Mononuclear cell (primary cell): Measurements from ENCODE around the gene CRISP1. TPM values are rescaled to one million over a fixed set of nuclear protein-coding genes. Genes with fewer than 3 reads are reported as not detected.

Experiments used
- H3K27me3 ChIP-seq: 2 replicates; pipeline ENCODE4 v1.6.0; 2011; ENCODE audit warnings: low read length, control low read depth; ENCODE audit not compliant: insufficient read depth
- H3K4me1 ChIP-seq: 2 replicates; pipeline ENCODE4 v1.5.1; 2011; ENCODE audit warnings: mild to moderate bottlenecking, low read length, control low read depth; ENCODE audit not compliant: insufficient read depth
- H3K4me3 ChIP-seq: 2 replicates; pipeline ENCODE4 v1.5.1; 2011; ENCODE audit warnings: mild to moderate bottlenecking, low read length, moderate library complexity
- H3K9me3 ChIP-seq: 2 replicates; pipeline ENCODE4 v1.5.1; 2011; ENCODE audit warnings: low read depth, mild to moderate bottlenecking, control low read depth, low read length
- total RNA-seq: library from RNA; depleted of rRNA; stranded (reverse); fragments of >200 nt; gene quantifications from one replicate; pipeline ENCODE4 v1.2.3, GENCODE V29; 2012

Gene CRISP1
- total RNA-seq, 1 donor, result not detected

DNA sequence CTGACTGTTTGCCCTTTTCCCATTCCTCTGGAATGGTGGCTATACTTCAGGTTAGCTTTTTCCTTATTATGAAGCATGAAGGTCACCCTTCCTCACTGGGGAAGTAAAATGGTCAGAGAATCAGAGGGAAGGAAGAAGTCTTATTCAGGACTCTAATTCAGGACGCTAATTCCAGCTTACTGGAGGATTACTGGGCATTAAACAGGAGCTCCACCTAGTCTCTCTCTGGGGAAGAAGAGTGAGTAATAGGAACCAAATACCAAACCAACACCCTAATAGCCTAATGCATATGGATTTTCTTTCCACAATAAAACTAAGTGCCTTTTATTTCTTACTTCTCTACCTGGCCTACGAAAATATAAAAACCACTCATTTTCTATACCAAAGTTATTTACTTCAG, 10.1 kb downstream of the CRISP1 start:
- Histone ChIP-seq H3K4me3 (no peak overlapping the region), H3K4me1 (no peaks in the 10 kb centered on the region), H3K9me3 (no peaks in the 10 kb centered on the region), H3K27me3 (no peaks in the 10 kb centered on the region)

DNA sequence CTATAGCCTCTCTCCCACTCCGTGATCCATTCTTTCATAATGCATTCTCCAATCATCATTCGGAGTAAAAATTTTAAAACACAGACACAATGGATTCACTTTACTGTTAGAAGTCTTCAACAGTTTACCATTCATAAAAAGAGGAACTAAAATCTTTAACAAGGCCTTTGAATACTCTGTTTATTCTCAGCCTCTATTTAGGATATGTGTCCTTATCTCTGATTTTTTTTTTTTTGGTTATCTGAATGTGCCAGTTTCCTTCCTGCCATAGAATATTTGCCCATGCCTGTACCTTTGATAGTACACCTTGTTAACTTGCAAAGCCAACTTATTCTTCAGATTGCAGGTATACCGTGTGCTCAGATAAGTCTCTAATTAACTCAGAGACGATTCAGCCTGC, 11.1 kb downstream of the CRISP1 start:
- Histone ChIP-seq H3K9me3 (no peaks in the 10 kb centered on the region), H3K4me3 (no peak overlapping the region), H3K27me3 (no peaks in the 10 kb centered on the region), H3K4me1 (no peaks in the 10 kb centered on the region)

DNA sequence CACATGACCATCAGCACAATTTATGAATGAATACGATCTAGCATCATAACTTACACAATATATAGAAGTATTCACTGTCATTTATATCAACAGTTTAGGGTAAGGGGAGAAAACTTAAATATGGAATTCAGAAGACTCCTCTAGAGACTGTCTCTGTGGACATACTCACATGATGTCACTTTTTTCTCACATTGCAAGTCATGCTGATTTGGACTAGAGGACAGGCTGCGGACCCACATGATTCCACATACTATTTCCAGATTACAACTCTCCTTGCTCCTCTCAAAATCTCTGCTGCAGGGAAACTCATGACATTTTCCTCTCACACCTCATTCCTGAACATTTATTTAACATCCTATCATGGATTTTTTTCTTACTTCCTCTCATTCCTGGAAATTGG, 13.4 kb downstream of the CRISP1 start:
- H3K4me3 ChIP-seq, result no peak overlapping the region
- H3K4me1 ChIP-seq, result no peaks in the 10 kb centered on the region
- no peaks in the 10 kb centered on the region for H3K27me3 ChIP-seq
- no peaks in the 10 kb centered on the region for H3K9me3 ChIP-seq

DNA sequence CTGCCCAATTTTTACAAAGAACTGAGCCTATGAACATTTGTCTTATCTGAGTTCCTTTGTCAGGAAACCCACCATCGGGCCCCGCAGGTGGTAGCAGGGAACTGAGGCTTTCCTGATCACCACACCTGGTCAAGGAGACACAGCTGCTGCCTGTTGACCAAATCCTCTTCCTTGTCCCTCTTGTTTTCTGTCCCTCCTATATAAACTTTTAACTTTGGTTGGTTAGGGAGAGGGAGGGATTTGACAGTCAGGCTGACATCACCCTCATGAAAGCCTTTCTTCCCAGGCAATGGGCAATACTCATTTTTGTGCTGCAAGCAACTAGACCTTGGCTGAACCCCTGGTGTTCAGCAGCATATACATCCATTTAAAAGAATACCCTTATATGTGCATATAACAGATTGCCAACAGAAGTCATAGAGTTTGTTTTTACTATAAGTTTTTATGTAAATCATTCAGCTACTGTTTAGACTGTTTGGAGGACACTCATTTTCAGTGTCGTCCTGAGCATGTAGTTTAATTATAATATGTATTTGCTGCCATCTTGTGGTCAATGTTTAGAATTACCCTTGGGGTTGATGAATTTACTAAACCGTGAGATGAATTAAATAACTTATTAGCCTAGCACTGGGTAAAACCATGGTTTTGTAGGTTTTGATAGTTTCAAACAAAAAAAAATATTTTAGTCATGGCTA, 17.0 kb downstream of the CRISP1 start:
- H3K4me1 ChIP-seq, result no peaks in the 10 kb centered on the region
- H3K4me3 ChIP-seq, result no peak overlapping the region
- H3K27me3 ChIP-seq, result no peaks in the 10 kb centered on the region
- no peaks in the 10 kb centered on the region for H3K9me3 ChIP-seq

DNA sequence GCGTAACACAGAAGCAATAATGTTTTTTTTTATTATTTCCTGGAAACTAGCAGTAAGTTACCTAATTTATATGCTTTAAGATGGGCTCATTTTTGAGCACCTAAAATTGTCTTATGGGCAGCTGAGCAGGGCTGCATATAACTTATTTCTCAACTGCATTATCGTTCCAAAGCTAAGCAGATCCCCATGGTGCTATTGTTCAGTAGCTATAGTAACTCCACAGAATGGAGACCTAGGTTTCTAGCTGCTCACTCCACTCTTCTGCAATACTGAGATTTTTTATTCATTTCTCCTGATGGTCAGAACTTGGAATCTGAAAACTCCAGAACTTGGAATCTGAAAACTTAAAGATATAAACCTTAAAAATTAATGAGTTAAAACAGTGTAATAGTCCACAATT, 18.7 kb downstream of the CRISP1 start:
- H3K9me3 ChIP-seq, result no peaks in the 10 kb centered on the region
- H3K27me3 ChIP-seq, result no peaks in the 10 kb centered on the region
- no peaks in the 10 kb centered on the region for H3K4me1 ChIP-seq
- H3K4me3 ChIP-seq, result no peak overlapping the region

DNA sequence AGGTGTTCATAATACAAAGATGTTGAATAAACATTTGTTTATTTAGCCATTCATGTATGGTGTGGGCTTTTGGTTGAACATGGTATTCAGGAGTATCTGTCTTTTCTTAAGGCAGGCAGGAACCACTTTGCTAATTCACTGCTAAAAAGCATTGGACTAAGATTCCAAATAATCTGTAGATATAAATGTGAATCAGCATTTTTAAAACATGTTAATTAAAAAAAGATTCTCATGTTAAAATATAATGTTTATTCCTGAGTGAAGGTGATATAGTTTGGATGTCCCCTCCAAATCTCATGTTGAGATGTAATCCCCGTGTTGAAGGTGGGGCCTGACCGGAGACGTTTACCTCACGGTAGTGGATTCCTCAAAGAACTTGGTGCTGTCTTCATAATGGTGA, 19.3 kb downstream of the CRISP1 start:
- Histone ChIP-seq H3K27me3 (no peaks in the 10 kb centered on the region), H3K4me1 (no peaks in the 10 kb centered on the region), H3K9me3 (no peaks in the 10 kb centered on the region), H3K4me3 (no peak overlapping the region)

DNA sequence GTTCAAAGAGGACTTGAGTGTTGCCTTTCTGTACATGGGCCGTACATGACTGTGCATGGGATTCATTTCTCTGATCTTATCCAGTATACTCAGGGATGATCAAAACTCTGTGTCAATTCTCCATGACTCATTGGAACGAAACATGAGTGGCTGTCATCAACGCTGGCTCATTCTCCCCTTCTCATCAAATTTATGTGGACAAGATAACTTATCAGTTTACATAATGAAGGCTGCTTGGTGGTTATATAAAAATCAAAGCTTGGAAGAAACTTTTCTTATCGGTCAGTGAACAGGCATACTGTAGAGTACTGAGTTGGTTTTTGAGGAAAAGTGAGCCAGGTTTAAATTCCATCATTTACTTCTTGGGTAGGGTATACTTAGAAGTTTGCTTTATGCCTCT, 24.9 kb downstream of the CRISP1 start:
- Histone ChIP-seq H3K9me3 (no peaks in the 10 kb centered on the region), H3K27me3 (no peaks in the 10 kb centered on the region)

DNA sequence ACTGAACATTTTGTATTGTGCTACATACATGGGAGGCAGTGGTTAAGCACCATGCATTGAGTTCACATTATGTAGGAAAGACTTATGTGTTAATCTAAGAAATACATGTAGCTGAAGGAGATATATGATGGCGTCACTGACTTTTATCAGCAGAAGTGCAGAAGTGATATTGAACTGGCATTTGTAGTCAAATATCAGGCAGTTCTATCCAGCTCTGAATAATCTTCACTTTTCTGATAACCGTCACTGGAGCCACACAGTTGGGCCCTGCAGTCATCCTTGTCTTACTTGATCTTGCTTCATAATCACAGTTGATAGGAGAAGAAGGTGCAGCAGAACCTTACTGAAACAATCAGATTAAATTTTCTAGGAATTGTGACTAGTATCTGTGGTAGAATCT, 26.4 kb downstream of the CRISP1 start:
- no peaks in the 10 kb centered on the region for H3K4me1 ChIP-seq
- no peaks in the 10 kb centered on the region for H3K9me3 ChIP-seq
- H3K4me3 ChIP-seq, result no peak overlapping the region

More for the DNA sequence above, 24.9 kb downstream of the CRISP1 start:
- Histone ChIP-seq H3K4me3 (no peak overlapping the region), H3K4me1 (no peaks in the 10 kb centered on the region)

DNA sequence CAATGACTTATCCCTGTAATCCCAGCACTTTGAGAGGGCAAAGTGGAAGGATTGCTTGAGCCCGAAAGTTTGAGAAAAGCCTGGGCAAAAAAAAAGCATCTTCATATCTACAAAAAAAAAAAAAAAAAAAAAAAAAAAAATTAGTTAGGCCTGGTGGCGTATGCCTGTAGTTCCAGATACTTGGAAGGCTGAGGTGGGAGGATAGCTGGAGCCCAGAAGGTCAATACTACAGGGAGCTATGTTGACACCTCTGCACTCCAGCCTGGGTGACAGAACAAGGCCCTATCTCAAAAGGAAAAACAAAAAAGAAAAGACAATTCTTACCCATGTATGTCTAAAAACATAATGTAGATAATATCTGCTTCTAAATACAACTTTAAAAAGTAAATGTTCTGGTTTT, 27.2 kb downstream of the CRISP1 start:
- Histone ChIP-seq H3K27me3 (no peaks in the 10 kb centered on the region), H3K4me1 (no peaks in the 10 kb centered on the region), H3K4me3 (no peak overlapping the region), H3K9me3 (no peaks in the 10 kb centered on the region)

More for the DNA sequence above, 26.4 kb downstream of the CRISP1 start:
- no peaks in the 10 kb centered on the region for H3K27me3 ChIP-seq

DNA sequence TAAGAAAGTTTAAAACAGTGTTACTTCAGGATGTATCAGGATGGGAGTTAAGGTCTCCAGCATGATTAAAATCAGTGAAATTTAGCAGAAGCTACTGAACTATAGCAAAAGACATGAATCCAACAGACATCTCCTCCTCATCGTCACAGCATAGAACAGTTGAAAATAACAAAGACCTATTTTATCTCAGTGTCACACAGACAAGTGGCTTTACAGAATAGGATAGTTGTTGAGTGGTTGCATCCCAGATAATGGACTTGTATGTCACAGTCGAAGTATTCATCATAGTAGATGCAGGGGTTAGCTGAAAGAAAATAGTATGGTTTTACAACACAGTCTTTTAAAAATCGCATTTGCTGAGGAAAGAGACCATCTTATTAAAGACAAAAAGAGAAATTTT, 31.2 kb downstream of the CRISP1 start:
- no peaks in the 10 kb centered on the region for H3K4me1 ChIP-seq
- H3K9me3 ChIP-seq, result no peaks in the 10 kb centered on the region
- no peak overlapping the region for H3K4me3 ChIP-seq
- H3K27me3 ChIP-seq, result no peaks in the 10 kb centered on the region

DNA sequence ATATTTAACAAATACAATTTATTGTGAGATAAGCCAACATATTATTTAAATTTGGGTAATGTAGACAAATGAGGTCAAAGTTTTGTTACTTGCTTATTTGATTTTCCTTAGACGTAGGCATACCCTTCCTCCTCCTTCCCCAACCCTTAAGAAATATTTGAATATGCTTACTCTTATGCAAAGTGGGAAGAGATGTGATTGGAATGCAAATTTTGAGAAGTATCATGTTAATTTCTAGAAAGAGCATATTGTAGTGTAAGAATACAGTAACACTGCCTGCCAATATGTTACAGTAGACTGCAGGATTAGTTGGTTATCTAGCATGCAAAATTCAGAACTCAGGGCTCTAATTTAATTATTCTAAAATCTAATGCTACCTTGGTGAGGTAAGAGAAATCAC, 32.9 kb downstream of the CRISP1 start:
- no peak overlapping the region for H3K4me3 ChIP-seq

DNA sequence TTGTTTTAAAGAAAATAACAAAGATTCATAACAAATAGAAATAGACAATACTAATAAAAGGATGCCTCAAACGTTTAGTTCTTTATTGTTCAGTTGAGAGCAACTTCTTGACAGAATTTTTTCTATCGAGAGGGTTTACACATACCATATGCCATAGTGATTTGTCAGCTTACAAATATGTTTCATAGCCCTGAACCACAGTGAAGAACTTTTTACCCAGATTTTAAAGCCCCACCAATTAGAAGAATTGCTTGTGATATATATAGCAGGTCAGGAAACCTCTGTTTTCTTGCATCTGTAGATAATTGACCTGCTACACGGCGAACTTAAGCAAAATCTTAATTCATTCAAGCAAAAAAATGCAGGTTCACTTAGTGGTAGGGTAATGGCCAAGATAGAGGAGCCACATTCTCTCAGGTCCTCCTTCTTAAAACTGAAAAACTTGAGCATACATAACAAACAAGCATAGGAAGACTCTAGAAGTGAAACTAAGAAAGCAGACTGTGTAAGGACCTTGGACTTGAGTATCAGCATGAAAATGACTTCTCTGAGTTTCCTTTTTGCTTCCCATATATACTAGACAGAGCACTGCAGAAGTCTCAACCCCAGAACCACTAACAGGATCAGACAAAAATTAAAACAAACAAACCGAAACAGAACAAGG, 39.5 kb downstream of the CRISP1 start:
- no peaks in the 10 kb centered on the region for H3K9me3 ChIP-seq
- no peak overlapping the region for H3K4me3 ChIP-seq
- H3K4me1 ChIP-seq, result no peaks in the 10 kb centered on the region
- no peaks in the 10 kb centered on the region for H3K27me3 ChIP-seq

More for the DNA sequence above, 32.9 kb downstream of the CRISP1 start:
- Histone ChIP-seq H3K9me3 (no peaks in the 10 kb centered on the region), H3K4me1 (no peaks in the 10 kb centered on the region), H3K27me3 (no peaks in the 10 kb centered on the region)

DNA sequence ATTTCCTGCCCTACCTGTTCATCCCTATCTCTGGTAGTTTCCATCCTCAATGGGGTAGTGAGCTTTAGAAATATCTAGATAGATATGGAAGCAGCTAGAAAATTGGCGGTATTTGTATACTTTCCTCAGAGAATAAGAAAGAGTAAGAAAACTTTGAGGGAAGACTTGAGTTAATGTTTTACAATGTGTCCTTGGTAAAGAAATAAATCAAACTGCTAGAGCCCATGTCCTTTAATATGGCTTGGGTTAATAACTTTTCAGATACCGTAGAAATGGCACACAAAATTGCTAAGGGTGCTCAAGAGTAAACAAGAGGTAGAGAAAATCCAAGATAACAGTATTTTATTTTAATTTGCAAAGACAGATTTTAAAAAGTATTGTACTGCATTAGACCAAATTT, 51.2 kb downstream of the CRISP1 start:
- Histone ChIP-seq H3K4me3 (no peak overlapping the region), H3K4me1 (no peaks in the 10 kb centered on the region), H3K9me3 (no peaks in the 10 kb centered on the region), H3K27me3 (no peaks in the 10 kb centered on the region)

DNA sequence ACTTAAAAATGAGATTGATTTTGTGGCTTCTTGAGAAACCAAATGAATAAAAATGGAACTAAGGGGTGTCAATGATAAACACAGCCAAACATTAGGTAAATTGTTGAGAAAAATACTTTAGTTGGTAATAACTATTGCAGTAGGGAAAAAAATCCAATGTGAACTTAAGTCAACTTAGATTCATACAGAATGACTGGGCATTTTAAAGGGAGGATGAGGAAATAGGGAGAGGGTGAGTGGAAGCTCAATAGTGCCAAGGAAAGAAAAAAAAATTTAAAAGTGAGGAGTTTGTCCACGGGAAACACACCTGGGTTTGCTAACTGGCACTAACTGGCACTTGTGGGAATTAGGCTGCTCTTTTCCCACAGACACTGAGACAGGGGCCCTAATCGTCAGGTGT, 53.1 kb downstream of the CRISP1 start:
- Histone ChIP-seq H3K9me3 (no peaks in the 10 kb centered on the region), H3K4me1 (no peaks in the 10 kb centered on the region), H3K27me3 (no peaks in the 10 kb centered on the region), H3K4me3 (no peak overlapping the region)

DNA sequence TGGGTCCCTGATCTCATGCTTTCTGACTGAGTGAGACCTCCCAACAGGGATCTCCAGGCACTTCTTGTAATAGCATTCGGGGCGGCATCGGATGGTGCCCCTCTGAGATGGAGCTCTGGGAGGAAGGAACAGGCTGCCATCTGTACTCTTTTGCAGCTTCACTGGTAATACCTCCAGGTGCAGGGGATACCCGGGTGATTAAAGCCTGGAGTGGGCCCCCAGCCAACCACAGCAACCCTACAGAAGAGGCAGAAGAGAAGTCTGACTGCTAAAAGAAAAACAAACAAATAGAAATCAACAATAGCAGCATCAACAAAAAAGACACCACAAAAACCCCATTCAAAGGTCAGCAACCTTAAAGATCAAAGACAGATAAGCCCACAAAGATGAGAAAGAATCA, 60.2 kb downstream of the CRISP1 start:
- no peaks in the 10 kb centered on the region for H3K27me3 ChIP-seq
- H3K4me3 ChIP-seq, result no peak overlapping the region
- H3K9me3 ChIP-seq, result no peaks in the 10 kb centered on the region
- no peaks in the 10 kb centered on the region for H3K4me1 ChIP-seq

DNA sequence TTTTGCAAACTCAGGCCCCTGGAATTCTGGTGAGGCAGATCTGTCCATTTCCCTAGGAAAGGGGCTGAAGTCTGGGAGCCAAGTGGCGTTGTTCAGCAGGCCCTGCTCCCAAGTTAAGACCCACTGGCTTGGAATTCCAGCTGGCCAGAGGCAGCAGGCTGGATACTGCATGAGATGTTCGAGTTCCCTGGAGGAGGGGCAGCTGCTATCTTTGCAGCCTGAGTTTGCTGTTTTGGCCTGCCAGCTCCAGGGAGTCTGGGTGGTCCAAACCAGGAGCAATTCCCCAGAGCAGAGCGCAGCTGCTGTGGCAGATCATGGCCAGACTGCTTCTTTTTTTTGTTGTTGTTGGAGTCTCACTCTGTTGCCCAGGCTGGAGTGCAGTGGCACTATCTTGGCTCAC, 61.1 kb downstream of the CRISP1 start:
- Histone ChIP-seq H3K4me3 (no peak overlapping the region), H3K4me1 (no peaks in the 10 kb centered on the region), H3K27me3 (no peaks in the 10 kb centered on the region), H3K9me3 (no peaks in the 10 kb centered on the region)
